ENCODE results near the gene DBX1.

DBX1 gene

GRCh38 chr11:20122131-20122530 lies 38.1 kb downstream of the DBX1 start:
- Mint-ChIP-seq H3K36me3 (ENCODE audit: low read depth) (no peaks in the 10 kb centered on the region), H3K27ac (no peak overlapping the region), H3K4me1 (ENCODE audit: low read depth) (no peaks in the 10 kb centered on the region), H3K4me3 (no peak overlapping the region), H3K27me3 (peaks cover 2% of the 10 kb centered on the region), H3K9me3 (no peaks in the 10 kb centered on the region)
- intact Hi-C loops (cut with micrococcal nuclease), result no loop called here

- Mint-ChIP-seq H3K4me3 (no peak overlapping the region), H3K4me1 (ENCODE audit: low read depth) (no peaks in the 10 kb centered on the region), H3K36me3 (ENCODE audit: low read depth) (no peaks in the 10 kb centered on the region), H3K9me3 (no peaks in the 10 kb centered on the region), H3K27ac (no peak overlapping the region), H3K27me3 (no peaks in the 10 kb centered on the region)
- intact Hi-C loops (cut with micrococcal nuclease), result no loop called here
These were observed 39.9 kb downstream of the DBX1 start for GRCh38 chr11:20120134-20120925.

DNA sequence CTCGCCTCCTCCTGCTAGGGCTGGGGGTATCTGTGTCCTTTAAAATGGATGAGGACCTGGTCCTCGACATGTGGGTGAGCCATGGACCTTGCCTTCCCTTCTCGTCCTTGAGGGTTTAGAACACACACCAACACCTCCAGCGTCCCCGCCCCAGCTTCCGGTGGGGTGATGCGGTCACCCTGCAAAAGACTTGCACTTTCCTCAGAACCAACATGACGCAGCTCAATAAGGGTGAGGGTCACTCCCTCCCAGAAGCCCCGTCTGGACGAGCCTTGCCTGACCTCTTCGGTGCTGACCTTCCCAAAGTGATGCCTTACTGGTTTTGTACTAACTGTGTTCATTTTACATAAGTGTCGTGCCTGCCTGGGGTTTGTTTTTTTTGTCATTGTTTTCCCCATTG lies 41.0 kb downstream of the DBX1 start:
- Mint-ChIP-seq H3K36me3 (ENCODE audit: low read depth) (no peaks in the 10 kb centered on the region), H3K9me3 (no peaks in the 10 kb centered on the region), H3K4me3 (no peak overlapping the region), H3K4me1 (ENCODE audit: low read depth) (no peaks in the 10 kb centered on the region), H3K27me3 (no peaks in the 10 kb centered on the region), H3K27ac (no peak overlapping the region)
- intact Hi-C loops (cut with micrococcal nuclease), result no loop called here

DNA sequence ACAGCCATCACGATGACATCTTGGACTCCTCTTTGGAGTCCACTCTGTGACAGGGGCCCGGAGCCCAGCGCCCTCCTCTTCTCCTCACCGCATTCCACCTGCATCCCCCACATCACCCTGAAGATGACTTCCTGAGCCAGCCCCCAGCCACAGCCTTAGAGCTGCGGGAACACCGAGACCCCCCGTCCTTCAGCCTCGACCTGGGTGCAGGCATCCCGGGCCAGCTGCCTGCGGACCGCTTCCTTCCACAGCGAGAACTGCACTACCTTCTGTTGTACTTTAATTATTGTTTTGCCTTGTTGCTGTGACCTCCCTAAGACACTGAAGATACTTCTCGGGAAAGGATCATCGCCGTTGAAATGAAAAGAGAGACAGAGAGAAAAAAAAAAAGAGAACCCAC lies 42.1 kb downstream of the DBX1 start:
- Mint-ChIP-seq H3K9me3 (no peaks in the 10 kb centered on the region), H3K36me3 (ENCODE audit: low read depth) (no peaks in the 10 kb centered on the region), H3K4me3 (no peak overlapping the region), H3K27ac (no peak overlapping the region), H3K27me3 (no peaks in the 10 kb centered on the region), H3K4me1 (ENCODE audit: low read depth) (no peaks in the 10 kb centered on the region)
- intact Hi-C loops (cut with micrococcal nuclease), result no loop called here

DNA sequence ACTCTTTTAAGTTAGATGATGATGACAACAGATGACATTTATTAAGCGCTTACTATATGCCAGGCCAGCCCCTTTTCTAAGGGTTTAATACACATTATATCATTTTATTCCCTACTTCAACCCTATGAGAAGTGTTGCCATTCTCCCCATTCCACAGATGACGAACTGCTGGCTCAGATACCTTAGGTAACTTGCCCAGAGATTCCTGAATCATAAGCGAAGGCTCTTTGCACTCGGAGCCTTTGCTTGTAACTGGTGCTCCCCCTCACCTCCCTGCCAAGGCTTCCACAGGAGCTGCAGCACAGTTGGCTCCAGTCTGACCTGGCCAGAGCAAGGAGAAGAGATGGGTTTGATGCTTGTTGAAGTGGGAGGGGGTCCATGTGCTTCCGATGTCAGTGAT lies 43.0 kb downstream of the DBX1 start:
- intact Hi-C loops (cut with micrococcal nuclease), result no loop called here
- Mint-ChIP-seq H3K4me3 (no peak overlapping the region), H3K27me3 (no peaks in the 10 kb centered on the region), H3K4me1 (ENCODE audit: low read depth) (peaks cover 8% of the 10 kb centered on the region), H3K36me3 (ENCODE audit: low read depth) (no peaks in the 10 kb centered on the region), H3K9me3 (no peaks in the 10 kb centered on the region), H3K27ac (no peak overlapping the region)

- Mint-ChIP-seq H3K27ac (no peak overlapping the region), H3K9me3 (no peaks in the 10 kb centered on the region), H3K36me3 (ENCODE audit: low read depth) (no peaks in the 10 kb centered on the region), H3K4me3 (no peak overlapping the region), H3K4me1 (ENCODE audit: low read depth) (peaks cover 12% of the 10 kb centered on the region), H3K27me3 (no peaks in the 10 kb centered on the region)
- intact Hi-C loops (cut with micrococcal nuclease), result no loop called here
These were observed 43.5 kb downstream of the DBX1 start for GRCh38 chr11:20116825-20117224.

DNA sequence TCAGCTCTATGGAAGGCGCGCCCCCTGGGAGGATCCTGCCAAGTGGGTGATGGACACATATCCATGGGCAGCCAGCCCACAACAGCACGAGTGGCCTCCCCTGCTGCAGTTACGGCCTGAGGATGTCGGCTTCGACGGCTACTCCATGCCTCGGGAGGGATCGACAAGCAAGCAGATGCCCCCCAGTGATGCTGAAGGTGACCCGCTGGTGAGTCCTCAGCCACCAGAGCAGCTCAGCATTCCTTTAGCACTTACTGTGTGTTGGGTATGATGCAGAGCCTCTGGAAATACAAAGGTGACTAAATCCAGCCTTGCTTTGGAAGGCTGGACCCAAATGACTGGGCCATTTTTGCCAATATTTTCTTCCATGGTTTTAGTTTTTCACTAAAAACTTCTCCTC lies 45.7 kb downstream of the DBX1 start:
- H3K9me3 Mint-ChIP-seq, result no peaks in the 10 kb centered on the region
- no peaks in the 10 kb centered on the region for H3K27me3 Mint-ChIP-seq
- H3K4me1 Mint-ChIP-seq (ENCODE audit: low read depth), result peaks cover 12% of the 10 kb centered on the region
- intact Hi-C loops (cut with micrococcal nuclease), result loop anchor here (5.0 kb wide), 1 partner anchor 162 kb away; no protein-coding TSS in a partner anchor
- no peak overlapping the region for H3K27ac Mint-ChIP-seq
- no peak overlapping the region for H3K4me3 Mint-ChIP-seq
- H3K36me3 Mint-ChIP-seq (ENCODE audit: low read depth), result no peaks in the 10 kb centered on the region

- no peak overlapping the region for H3K27ac Mint-ChIP-seq
- H3K4me1 Mint-ChIP-seq (ENCODE audit: low read depth), result peaks cover 12% of the 10 kb centered on the region
- intact Hi-C loops (cut with micrococcal nuclease), result loop anchor here (5.0 kb wide), 1 partner anchor 161 kb away; no protein-coding TSS in a partner anchor
These were observed 47.2 kb downstream of the DBX1 start for GRCh38 chr11:20113149-20113438.

GRCh38 chr11:20112291-20113148 lies 47.8 kb downstream of the DBX1 start:
- Mint-ChIP-seq H3K36me3 (ENCODE audit: low read depth) (no peaks in the 10 kb centered on the region), H3K27ac (no peak overlapping the region), H3K9me3 (no peaks in the 10 kb centered on the region), H3K27me3 (no peaks in the 10 kb centered on the region), H3K4me1 (ENCODE audit: low read depth) (peaks cover 12% of the 10 kb centered on the region), H3K4me3 (no peak overlapping the region)
- intact Hi-C loops (cut with micrococcal nuclease), result loop anchor here (5.0 kb wide), 1 partner anchor 160 kb away; no protein-coding TSS in a partner anchor

More at GRCh38 chr11:20113149-20113438, 47.2 kb downstream of the DBX1 start:
- Mint-ChIP-seq H3K4me3 (no peak overlapping the region), H3K36me3 (ENCODE audit: low read depth) (no peaks in the 10 kb centered on the region), H3K9me3 (no peaks in the 10 kb centered on the region), H3K27me3 (no peaks in the 10 kb centered on the region)

- Mint-ChIP-seq H3K27me3 (no peaks in the 10 kb centered on the region), H3K27ac (no peak overlapping the region), H3K9me3 (no peaks in the 10 kb centered on the region), H3K4me1 (ENCODE audit: low read depth) (peaks cover 12% of the 10 kb centered on the region), H3K36me3 (ENCODE audit: low read depth) (no peaks in the 10 kb centered on the region), H3K4me3 (no peak overlapping the region)
- intact Hi-C loops (cut with micrococcal nuclease), result loop anchor here (5.0 kb wide), 1 partner anchor 160 kb away; no protein-coding TSS in a partner anchor
These were observed 48.4 kb downstream of the DBX1 start for GRCh38 chr11:20111871-20112270.

GRCh38 chr11:20110908-20111669 lies 49.2 kb downstream of the DBX1 start:
- intact Hi-C loops (cut with micrococcal nuclease), result loop anchor here (5.0 kb wide), 1 partner anchor 159 kb away; no protein-coding TSS in a partner anchor
- Mint-ChIP-seq H3K36me3 (ENCODE audit: low read depth) (no peaks in the 10 kb centered on the region), H3K4me1 (ENCODE audit: low read depth) (peaks cover 12% of the 10 kb centered on the region), H3K4me3 (no peak overlapping the region), H3K27me3 (no peaks in the 10 kb centered on the region), H3K9me3 (no peaks in the 10 kb centered on the region), H3K27ac (no peak overlapping the region)

DNA sequence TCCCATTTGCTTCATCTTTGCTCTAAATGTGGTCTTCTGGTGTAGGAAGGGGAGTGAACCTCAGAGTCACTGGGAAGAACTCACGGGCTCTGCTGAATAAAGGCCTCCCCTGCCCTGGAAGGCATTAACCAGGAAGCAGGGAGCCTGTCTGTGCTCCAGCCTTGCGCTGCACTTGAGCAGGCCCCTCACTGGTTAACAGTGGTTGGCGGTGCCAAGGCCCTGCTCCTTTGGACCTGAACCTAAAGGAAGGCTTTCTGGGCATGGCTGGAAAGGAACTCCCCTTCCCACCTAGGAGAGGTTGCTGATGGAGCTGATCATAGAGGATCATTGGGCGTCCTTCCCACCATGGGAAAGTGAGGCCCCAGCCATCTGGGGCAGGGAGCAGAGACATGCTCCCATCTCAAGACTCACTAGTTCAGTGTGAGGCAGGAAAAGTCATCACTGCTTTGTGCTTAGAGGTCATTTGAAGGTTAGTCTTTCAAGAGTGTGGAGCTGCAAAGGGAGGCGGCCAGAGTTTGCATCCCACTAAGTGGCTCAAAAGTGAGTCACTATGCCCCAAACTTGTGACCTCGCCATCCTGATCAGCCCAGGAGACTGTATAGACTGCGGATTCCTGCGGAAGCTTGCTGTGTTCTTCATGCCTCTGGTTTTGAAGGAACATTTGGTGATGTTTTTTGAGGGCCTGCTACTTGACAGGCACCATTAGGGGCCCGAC lies 50.4 kb downstream of the DBX1 start:
- no peaks in the 10 kb centered on the region for H3K9me3 Mint-ChIP-seq
- intact Hi-C loops (cut with micrococcal nuclease), result loop anchor here (5.0 kb wide), 1 partner anchor 158 kb away; no protein-coding TSS in a partner anchor
- H3K4me3 Mint-ChIP-seq, result no peak overlapping the region
- H3K27me3 Mint-ChIP-seq, result no peaks in the 10 kb centered on the region
- no peak overlapping the region for H3K27ac Mint-ChIP-seq
- H3K36me3 Mint-ChIP-seq (ENCODE audit: low read depth), result no peaks in the 10 kb centered on the region
- peaks cover 12% of the 10 kb centered on the region for H3K4me1 Mint-ChIP-seq (ENCODE audit: low read depth)
